ENCODE results near the gene TNRC6C.
"Not testable (repeated sequence)": the region's sequence is repeated elsewhere in the genome, so short reads cannot be mapped to it uniquely, and the experiment has no call there.

TNRC6C gene

DNA sequence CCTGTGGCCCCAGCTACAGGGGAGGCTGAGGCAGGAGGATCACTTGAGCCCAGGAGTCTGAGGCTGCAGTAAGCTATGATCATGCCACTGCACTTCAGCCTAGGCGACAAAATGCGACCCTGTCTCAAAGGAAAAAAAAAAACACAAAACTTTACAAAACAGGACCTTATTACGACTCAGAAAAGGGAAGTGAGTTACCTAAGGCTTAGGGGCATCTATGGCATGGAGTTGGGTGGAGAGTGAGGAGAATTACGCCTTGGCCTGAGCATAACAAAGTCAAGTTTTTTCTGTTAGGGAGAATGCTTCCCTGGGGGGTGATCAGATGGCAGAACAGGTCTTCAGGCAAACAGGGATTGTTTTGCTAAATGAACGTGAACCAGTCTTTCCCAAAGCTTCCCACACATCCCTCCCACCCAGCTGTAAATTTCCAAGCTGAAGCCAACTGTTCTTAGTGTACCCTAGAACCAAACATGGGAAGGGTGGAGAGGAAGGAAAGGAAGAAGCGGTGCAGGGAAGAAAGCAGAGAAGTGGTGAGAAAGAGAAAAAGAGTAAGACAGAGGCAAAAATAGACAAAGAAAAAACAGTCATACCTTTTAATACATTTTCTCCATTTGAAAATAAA is 24.6 kb upstream of the TNRC6C start:
- FAIRE-seq, result no peak

DNA sequence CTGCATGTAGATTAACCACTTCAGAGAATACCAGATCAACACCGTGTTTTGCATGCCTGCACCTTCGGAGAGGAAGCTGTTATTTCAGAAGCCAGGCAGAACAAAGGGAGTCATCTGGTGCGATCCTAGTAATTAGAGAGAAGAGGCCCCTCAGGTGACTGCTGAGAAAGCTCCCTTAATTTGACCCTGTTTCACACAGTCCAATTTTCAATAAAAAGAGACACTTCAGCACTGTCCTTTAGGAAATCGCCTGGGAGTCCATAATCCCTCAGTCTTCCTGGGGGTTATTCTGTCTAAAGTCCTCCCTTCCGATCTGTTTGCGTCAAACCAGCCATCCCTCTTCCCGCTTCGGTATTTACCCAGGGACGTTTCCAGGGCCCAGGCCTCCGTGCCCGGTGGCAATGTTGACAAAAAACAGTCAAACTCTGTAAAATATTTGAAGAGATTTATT is 23.4 kb upstream of the TNRC6C start:
- FAIRE-seq, result no peak

DNA sequence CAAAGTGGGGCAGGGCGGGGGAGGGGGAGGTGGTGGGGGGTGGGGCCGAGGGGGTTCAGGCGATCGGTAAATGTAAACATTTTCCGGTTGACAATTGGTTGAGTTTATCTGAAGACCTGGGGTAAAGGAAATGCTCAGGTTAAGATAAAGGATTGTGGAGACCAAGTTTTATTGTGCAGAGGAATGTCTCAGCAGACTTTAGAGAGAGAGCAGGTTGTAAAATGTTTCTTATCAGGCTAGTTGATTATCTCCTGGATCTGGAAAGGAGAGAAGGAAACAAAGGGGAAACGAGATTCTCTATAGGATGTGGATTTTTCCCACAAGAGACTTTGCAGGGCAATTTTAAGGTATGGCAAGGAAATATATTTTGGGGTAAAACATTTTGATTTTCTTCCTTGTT is 22.8 kb upstream of the TNRC6C start:
- FAIRE-seq, result not testable (repeated sequence)

DNA sequence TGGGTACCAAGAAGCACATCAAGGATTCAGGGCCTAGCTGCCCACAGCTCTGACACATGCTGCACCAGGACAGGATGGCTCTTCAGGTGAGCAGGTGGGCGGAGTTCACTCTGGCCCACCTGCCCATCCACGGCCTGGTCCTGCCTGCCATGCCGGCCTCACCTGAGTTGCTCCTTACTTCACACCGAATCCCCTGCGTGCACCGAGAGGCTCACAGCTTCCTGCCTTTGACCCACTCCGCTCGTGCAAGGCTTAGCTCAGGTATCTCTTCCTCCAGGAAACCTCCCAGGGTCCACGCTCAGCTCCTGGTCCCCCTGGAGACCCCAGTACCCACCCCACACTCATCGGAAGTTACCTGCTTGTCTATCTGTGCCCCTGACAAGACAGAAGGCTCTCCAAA is 21.6 kb upstream of the TNRC6C start:
- FAIRE-seq, result no peak

DNA sequence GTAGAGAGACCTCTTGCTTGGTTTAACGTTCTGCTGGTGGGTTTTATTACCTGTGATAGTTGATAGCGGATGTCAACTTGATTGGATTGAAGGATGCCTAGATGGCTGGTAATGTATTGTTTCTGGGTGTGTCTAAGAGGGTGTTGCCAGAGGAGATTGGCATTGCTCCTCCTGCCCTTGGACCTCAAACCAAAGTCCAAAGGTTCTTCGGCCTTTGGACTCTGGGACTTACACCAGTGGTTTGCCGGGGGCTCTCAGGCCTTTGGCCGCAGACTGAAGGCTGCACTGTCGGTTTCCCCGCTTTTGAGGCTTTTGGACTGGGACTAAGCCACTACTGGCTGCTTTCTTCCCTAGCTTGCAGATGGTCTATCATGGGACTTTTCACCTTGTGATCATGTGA is 17.5 kb upstream of the TNRC6C start:
- FAIRE-seq, result no peak

DNA sequence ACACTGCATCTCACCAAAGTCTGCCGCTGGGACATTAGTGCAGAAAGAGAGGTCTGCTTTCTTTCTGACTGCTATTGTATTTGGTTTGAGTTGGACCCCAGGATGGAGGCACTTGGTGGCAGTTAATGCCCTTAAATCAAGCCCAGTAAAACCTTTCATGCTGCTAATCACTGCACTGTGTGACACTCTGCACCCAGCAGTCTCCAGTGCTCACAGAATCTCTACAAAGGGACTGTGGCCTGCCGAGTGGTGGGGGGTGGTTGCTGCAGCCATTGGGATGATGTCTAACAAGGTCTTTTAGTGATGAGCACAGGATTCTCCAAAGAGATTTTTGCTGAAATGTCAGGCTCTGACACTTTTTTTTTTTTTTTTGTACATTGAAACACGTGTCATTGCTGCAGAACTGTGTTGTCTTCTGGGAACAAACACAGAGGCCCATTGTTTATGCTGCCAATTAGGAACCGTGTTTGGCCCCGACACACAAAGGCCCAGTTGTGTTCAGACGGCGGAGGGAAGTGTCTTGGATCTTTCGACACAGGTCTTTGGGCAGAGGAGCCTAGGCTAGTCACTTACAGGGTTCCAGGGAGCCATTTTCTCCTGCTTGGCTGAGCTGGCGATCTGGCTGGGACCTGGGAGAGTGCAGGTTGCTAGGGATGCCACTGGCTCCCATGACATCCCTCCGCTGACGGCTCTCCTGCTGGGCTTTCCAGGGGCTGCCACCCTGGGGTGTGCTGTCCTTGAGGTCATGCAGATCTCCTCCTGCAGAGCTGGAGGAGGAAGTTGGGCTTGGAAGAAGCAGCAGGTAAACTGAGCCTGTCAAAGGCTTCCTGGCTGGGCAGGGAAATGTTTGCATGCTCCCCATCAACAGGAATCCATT is 16.2 kb upstream of the TNRC6C start:
- no peak for FAIRE-seq

DNA sequence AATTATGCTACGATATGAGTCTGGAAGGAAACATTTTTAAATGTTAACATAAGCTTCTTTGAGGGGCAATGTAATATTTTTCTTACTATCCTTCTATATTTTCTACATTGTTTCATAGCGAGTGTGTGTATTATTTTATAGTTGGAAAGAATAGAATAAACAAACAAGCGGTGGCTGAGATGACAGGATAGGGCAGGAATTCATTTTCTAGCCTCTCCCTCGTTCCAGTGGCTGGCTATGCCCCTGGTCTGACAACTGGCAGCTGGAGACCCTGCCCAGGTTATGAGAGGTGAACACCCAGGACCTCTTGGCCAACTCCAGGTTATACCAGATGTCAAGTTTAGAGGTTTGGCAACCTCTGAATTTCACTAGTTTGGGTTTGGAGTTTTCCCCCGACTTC is 14.5 kb upstream of the TNRC6C start:
- no peak for FAIRE-seq

DNA sequence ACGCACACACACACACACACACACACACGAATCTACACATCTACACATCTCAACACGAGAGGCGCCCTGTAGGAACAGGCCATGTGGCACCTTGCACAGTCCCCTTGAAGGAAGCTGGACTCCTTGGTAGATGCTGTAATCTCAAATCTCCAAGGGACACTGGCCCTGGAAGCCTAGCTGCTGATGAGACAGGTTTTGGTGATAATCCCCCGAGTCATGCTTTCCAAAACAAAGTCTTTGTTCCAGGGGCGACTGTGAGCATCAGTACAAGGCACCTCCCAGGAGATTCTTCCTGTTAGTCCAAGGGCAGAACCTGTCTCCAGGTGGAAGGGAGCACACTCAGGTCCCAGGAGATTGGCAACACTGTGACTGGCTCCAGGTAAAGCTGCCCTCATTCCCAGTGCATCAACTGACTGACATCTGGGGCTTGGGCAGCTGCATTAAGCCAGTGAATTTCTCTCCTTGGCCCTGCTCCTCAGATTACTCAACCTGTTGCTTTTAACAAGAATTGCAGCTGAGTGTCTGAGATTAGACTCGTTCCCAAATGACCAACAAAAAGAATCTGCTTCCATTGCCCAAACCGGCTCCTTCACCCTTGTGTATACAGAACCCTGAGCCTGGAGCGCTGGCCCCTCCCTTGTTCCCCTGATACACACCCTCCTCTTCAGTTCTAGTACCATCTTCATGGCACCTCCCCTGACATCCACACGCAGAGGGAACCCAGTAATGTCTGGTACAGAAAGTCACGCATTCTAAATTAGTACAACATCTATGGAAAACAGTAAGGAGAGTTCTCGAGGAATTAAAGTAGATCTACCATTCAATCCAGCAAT is 13.9 kb upstream of the TNRC6C start:
- no peak for FAIRE-seq

DNA sequence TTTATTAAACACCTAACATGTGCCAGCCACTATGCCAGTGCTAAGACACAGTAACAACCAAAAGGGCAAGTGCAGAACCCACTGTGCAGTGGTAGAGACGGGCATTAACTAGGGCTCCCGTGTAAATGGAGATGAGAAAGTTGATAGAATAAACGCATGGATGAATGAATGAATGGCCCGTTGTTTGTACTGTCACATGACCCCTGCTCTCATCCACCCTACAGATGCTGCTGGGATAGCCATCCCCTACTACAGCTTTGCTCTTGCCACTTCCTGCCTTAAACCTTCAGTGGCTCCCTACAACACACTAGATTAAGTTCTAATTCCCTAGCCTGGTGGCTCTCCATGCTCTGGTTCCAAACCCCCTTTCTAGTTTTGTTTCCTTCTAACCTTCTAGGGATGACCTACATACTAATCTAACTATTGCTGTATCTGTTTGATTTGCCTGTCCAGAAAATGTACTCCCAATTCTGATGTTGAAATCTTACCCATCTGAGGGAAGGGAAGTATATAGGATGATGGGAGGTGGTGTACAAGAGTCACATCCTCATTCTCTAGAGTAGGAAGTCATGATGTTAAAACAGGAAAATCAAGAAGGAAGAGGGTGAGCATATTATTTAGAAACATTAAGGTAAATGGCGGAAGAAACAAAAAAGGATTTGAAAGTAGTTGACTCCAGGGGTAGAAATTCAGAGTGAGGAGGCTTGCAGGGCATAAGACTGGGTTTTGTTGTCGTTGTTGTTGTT is 11.4 kb upstream of the TNRC6C start:
- no peak for FAIRE-seq

DNA sequence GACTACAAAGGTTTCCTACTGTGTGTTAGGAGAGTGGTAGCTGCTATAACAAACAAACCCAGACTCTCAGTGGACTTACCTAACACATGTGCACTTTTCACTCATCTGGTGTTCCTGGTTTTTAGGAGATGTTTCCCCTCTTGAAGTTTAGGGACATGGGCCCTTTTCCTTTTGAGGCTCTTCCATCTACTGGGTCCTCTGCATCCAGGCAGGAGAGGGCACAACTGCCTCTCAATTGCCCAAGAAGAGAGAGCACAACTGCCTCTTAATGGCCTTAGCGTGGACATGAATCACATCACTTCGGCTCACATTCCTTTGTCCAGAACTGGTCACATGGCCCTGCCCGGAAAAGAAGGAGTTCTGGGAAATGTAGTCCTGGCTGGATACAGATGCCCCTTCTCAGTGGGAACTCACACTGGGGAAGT is 9.8 kb upstream of the TNRC6C start:
- no peak for FAIRE-seq

DNA sequence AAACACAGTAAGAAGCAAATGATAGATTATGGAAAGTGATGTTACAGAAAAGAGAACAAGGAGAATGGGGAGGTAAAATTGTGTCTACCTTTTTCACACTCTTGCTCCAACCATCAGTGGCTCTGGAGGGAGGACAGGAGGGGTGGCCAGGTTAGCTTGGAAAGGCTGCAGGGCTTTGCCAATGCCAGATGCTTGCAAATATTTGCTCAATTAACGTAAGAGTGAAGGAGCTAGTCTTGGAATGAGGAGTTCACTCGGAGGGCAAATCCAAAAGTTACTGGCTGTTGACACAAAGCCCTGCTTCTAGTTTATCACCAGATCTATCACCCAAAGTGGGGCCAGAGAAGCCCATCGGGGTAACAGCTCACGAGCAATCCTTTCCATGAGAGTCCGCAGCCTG is 7.4 kb upstream of the TNRC6C start:
- FAIRE-seq, result no peak

DNA sequence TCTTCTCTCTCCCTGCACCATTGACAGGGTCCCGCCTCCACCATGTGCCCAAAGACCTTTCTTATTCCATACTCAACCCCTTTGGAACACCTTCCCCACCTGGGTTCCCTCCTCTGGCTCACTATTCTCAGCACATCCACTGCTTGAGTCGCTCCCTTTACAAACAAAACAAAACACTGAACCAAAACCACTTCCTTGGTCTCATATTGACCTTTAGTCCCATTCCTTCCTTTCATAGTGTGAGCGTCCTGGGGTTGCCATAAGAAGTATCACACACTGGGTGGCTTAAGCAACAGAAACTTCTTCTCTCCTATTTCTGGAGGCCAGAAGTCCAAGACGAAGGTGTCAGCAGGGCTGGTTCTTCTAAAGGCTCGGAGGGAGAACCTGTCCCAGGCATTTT is 6.1 kb upstream of the TNRC6C start:
- no peak for FAIRE-seq

DNA sequence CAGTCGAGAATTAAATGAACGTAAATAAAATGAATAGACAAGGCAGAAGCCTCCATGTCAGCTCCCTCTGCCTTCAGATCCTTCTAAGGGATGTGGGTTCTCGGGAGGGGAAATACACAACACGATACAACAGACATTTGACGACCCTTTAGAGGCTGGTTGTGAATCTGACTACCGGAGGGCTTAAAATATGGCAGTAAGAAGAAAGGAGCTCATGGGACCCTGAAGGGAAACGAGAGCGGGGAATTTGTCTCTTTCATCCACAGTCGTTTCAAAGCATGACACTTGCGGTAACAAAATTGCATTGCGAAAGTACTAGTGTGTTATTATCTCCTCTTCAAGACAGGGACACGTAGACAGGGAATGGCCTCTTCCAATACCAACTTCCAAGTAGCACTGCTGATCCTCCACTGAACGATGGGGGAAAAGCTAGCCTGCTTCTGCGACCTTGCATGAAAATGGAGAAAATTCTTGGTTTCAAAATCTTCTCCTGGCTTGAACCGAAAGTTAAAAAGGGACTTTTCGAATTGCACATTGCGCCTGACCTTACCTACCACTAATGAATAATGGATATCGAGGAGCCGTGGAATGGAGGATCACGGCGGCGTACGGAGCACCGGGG is 1.2 kb upstream of the TNRC6C start:
- FAIRE-seq, result no peak

DNA sequence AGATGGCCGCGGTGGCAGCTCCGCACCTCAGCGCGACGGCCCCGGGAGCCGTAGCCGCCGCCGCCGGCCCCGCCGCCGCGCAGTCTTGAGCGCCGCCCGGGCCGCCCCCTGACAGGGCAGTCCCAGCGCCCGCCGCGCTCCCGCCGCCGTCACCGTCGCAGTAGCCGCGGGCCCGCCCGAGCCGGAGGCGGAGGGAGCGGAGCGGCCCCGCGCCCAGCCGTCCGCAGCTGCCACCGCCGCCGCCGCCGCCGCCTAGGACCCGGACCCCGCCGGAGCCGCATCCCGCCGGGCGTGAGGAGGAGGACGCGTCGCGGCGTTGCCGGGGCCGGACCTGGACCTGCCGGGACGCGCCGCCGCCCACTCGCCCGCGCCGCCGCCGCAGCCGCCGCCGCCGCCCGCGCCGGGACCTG is 218 bp downstream of the TNRC6C start:
- FAIRE-seq, result no peak

DNA sequence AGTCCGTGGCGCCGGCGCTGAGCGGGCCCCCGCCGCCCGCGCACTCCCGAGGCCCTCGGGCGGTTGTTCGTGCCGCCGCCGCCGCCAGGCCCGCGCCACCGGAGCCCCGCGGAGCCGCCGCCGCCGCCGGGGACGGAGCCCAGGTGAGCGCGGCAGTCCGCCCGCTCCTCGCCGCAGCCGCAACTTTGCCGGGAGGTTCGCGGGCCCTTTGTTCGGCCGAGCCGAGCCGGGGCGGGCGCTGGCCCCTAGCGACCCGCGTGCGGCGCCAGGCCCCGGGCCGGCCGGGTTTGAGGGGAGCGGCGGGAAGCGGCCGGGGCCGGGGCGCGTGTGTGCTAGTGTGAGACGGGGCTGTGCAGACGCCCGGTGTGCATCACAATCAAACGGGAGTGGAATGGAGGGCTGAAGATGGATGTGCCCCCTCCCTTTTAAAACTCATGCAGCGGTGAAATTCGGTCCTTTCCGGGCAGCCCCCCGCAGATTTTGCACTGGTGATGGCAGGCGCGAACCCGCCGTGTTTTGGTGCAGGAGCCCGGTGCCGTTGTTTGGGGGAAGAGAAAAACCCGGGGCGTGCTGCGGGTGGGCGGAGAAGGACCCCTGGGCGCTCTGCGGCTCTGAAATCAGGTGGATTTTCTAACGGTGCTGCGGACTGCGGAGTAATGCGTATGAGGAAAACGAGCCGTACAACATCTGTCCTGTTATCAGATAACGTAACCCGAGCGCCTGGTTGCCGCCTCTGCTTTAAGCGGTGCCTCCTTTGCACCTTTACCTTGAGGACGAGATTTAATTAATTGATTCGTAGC is 823 bp downstream of the TNRC6C start:
- FAIRE-seq, result no peak

DNA sequence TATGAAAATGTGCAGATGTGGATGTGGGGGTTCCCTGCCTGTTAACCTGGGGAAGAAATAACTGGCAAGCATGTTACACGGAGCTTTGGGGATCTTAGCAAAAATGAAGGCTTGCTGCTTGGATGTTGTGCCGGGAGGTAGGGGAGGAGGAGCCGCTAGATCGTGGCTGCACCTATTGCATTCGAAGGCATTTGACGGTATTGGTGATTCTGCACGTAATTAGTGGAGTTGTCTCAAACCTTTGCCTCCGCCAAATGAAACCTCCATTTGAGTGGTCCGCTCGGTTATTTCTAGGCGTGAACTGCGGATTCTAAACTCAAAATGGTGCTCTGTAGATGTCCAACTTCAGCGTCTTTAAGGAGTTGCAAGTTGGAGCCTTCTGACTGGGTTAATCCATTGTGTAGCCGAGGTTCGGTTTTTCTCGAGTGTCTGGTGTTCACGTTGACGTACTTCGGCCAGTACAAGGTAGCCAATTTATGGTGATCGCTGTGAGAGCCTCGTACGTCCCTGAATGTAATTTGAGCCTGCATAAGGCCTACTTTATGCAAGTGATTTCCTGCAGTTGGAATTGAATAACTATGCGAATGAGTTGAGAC is 1.5 kb downstream of the TNRC6C start:
- no peak for FAIRE-seq

DNA sequence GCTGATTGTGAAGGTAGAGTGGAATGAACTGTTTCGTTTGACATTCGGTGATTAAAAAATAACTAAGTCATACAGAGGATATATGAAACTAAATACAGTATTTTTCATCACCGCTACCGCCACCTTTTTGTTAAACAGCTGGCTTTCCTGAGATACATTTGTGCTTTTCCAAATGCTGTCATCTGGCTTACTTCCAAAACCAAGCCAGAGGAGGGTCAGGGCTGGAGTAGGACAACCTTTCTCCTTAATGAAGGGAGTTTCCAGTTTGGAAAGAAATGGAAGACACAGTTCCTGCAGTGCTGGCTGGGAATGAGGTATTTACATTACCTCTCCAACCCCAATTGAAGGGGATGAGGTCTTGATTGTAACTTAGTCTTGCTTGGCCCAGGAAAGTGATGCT is 3.2 kb downstream of the TNRC6C start:
- FAIRE-seq, result no peak

DNA sequence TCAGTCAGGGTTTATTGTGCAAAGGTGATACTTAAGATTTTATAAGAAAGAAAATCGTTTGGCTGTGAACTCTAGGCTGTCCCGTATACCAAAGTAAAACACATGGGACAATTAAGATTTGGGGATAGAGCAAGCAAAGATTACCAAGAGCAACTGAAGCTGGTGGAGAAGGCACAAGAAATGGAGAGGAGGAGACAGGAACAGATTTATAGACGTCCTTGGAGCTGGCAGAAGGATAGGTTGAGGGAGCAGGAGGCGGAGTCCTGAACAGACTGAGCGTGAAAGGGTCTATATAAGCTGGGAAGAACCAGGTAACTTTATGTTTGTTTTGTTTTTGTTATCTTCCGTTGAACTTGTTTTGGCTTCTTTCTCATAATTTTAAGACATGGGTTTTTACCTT is 3.8 kb downstream of the TNRC6C start:
- FAIRE-seq, result no peak

DNA sequence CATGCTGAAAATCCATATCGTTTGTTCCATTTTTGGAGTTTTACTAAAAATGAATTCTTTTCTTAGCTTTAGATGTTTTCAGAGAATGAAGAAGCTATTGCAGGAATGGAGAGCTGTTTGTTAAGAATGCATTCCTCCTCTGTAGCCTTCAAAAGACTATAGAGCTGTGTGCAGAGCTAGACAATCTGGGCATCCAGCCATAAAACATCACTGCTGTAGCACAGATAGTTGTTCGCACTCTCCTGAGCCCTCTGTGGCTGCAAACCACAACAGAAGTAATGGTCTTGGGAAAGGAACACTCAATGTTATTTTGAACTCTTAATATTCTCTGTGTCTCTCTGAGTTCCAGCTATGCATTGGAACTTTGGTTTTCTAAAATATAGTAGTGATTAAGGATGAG is 4.9 kb downstream of the TNRC6C start:
- no peak for FAIRE-seq

DNA sequence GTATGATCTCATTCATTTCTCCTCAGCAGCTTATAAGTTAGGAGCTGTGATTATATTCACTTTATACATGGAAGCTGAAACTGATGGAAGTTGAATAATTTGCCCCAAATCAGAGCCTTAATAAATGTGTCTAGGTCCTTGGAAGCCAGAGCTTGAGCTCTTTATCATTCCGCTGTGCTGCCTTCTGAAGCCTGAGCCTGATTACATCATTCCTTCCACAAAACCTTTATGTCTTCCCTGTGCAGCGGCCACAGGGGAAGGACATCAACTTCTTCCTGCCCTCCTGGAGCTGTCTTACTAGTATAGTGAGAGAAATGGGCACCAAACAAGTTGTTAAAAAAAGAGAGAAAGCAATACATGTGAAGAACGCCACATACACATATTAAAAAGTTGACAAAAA is 6.8 kb downstream of the TNRC6C start:
- FAIRE-seq, result no peak

DNA sequence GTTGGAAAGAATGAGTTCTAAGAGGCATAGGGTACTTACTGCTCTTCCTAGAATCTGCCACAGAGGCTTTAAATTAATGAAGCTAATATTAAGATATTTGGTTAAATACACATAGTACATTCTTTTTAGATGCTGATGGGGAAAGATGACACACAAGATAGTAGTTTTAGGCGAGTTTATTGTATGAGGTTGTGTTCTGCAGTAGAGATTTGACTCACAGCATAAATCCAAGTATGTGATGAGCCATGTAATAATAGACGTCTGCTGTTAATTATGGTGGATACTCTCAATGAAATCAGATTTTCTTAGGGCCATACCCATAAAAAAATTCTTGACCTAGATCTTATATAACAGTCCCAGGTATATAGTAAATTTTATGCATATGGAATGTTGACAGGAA is 8.0 kb downstream of the TNRC6C start:
- FAIRE-seq, result no peak
